ENCODE data around the gene MTUS2. TPM values are rescaled to one million over a fixed set of nuclear protein-coding genes. Genes with fewer than 3 reads are reported as not detected.

The MTUS2 gene
- total RNA-seq, 4 donors from 2014 or later, result 0.20 to 1.6 (median 0.25) TPM; not detected in 1

DNA sequence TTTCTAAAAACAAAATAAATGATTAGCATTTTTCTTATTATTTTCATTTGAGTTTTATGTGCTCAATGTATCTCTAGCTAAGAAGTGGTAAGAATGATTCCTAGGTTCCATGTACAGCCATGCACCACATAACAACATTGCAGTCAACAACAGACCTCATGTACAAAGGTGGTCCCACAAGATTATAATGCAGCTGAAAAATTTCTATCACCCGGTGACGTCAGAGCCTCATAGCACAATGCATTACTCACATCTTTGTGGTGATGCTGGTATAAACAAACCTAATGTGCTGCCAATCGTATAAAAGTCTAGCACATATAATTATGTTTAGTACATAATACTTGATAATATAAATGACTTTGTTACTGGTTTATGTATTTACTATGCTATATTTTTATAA, 654.9 kb downstream of the MTUS2 start:
- Histone ChIP-seq H3K9me3 (no peaks in the 10 kb centered on the region), H3K27ac (no peak overlapping the region), H3K4me1 (no peaks in the 10 kb centered on the region), H3K27me3 (no peaks in the 10 kb centered on the region), H3K36me3 (no peaks in the 10 kb centered on the region), H3K4me3 (no peak overlapping the region)
- ATAC-seq, result no peak
- in situ Hi-C loops (cut with MboI; ENCODE audit: low sequenced_read_pairs in 4 of 4), result no loop called here
- intact Hi-C loops (cut with DNase I; ENCODE audit: low total_unique reads), result loop anchor here (5.0 kb wide), 1 partner anchor 38 kb away; no protein-coding TSS in a partner anchor
- DNase-seq, result no peak
- TF ChIP-seq, protein P1, sequence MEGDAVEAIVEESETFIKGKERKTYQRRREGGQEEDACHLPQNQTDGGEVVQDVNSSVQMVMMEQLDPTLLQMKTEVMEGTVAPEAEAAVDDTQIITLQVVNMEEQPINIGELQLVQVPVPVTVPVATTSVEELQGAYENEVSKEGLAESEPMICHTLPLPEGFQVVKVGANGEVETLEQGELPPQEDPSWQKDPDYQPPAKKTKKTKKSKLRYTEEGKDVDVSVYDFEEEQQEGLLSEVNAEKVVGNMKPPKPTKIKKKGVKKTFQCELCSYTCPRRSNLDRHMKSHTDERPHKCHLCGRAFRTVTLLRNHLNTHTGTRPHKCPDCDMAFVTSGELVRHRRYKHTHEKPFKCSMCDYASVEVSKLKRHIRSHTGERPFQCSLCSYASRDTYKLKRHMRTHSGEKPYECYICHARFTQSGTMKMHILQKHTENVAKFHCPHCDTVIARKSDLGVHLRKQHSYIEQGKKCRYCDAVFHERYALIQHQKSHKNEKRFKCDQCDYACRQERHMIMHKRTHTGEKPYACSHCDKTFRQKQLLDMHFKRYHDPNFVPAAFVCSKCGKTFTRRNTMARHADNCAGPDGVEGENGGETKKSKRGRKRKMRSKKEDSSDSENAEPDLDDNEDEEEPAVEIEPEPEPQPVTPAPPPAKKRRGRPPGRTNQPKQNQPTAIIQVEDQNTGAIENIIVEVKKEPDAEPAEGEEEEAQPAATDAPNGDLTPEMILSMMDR (IDR thresholded peaks at IDR 0.05 in 4 of 5, conservative IDR thresholded peaks at IDR 0.05 in 1 of 5), result no peak

DNA sequence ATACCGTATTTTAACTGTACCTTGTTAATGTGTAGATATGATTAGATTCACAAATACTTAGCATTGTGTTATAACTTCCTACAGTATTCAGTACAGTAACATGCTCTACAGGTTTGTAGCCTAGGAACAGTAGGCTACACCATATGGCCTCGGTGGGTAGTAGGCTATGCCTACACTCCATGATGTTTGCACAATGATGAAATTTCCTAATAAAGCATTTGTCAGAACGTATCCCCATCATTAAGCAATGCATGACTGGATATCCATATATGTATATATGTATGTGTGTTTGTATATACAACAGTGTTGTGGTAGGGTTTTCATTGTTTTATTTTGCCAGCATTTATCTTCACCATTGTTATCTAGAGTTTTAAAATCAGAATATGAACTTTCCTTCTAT, 655.9 kb downstream of the MTUS2 start:
- intact Hi-C loops (cut with DNase I; ENCODE audit: low total_unique reads), result no loop called here
- Histone ChIP-seq H3K4me1 (no peaks in the 10 kb centered on the region), H3K4me3 (no peak overlapping the region), H3K27ac (no peak overlapping the region), H3K9me3 (no peaks in the 10 kb centered on the region), H3K36me3 (no peaks in the 10 kb centered on the region), H3K27me3 (no peaks in the 10 kb centered on the region)
- DNase-seq (no peak), ATAC-seq (no peak)
- in situ Hi-C loops (cut with MboI; ENCODE audit: low sequenced_read_pairs in 4 of 4), result no loop called here
- TF ChIP-seq, protein P1 (IDR thresholded peaks at IDR 0.05 in 4 of 5, conservative IDR thresholded peaks at IDR 0.05 in 1 of 5), result no peak
- no peak for TF ChIP-seq POLR2A (IDR thresholded peaks at IDR 0.05)

DNA sequence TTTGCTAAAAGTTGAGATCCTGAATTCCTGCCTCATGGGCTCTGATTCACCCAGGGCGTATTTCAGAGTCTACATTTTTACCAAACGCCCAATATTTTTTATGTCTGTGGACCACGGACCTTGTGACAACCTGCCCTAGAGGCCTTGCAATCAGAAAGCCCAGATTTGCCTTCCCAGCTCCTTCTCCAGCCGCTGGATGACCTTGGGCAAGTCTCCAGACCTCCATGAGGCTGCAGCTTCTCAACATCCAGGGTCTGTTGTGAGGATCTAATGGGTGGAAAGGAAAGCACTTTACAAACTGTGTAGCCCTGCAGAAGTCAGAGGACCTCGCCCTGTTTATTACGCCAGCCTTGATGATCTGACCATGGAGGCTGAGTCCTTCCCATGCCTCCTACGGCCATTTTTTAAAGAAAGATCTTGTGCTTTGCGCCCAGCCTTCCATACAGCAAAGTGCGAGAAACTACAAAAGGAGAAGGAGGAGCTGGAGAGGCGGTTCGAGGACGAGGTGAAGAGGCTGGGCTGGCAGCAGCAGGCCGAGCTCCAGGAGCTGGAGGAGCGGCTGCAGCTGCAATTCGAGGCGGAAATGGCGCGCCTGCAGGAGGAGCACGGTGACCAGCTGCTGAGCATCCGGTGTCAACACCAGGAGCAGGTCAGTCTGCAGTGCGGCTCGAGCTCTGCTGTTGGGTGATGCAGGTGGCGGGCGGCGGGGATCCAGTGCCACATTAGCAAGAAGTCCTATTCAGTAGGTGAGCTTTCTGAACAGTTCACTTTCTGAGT, 659.8 kb downstream of the MTUS2 start:
- no peaks in the 10 kb centered on the region for H3K9me3 ChIP-seq
- H3K4me3 ChIP-seq, result no peak overlapping the region
- no peak overlapping the region for H3K27ac ChIP-seq
- intact Hi-C loops (cut with DNase I; ENCODE audit: low total_unique reads) (no loop called here), in situ Hi-C loops (cut with MboI; ENCODE audit: low sequenced_read_pairs in 4 of 4) (no loop called here)
- DNase-seq (no peak), ATAC-seq (no peak)
- H3K36me3 ChIP-seq, result no peaks in the 10 kb centered on the region
- H3K27me3 ChIP-seq, result no peaks in the 10 kb centered on the region
- no peaks in the 10 kb centered on the region for H3K4me1 ChIP-seq
- TF ChIP-seq POLR2A (IDR thresholded peaks at IDR 0.05), result no peak

DNA sequence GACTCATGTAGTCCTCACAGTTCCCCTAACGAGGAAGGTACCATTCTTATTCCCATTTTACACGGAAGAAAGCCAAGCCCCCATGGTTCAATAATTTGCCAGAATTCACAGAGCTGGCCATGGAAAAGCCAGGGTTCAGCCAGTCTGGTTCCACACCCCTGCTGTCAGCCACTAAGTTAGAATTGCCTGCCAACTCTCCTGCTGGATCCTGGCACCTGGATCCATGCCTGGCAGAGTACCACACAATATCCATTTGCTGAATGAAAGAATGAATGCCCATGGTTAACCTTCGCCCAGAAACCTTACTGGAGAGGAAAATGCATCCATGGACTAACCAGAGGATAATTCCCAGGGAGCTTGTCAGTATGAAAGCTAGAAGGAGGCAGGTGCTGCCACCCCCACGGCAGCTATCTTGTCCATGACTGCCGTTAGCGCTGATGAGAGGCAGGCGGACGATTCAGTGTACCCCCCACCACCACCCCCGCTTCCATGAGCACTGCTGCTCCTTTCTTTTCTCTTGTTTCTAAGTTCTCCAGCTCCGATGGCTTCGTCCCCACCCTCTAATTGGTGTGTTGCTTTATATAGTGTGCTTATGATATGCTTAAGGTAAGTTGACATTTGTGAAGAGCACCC, 660.9 kb downstream of the MTUS2 start:
- intact Hi-C loops (cut with DNase I; ENCODE audit: low total_unique reads), result no loop called here
- H3K27ac ChIP-seq, result no peak overlapping the region
- TF ChIP-seq, protein P1 (IDR thresholded peaks at IDR 0.05 in 4 of 5, conservative IDR thresholded peaks at IDR 0.05 in 1 of 5), result no peak
- TF ChIP-seq POLR2A (IDR thresholded peaks at IDR 0.05), result no peak
- H3K4me1 ChIP-seq, result no peaks in the 10 kb centered on the region
- H3K4me3 ChIP-seq, result no peak overlapping the region
- H3K27me3 ChIP-seq, result no peaks in the 10 kb centered on the region
- ATAC-seq (no peak), DNase-seq (no peak)
- no peaks in the 10 kb centered on the region for H3K36me3 ChIP-seq
- in situ Hi-C loops (cut with MboI; ENCODE audit: low sequenced_read_pairs in 4 of 4), result no loop called here
- no peaks in the 10 kb centered on the region for H3K9me3 ChIP-seq

DNA sequence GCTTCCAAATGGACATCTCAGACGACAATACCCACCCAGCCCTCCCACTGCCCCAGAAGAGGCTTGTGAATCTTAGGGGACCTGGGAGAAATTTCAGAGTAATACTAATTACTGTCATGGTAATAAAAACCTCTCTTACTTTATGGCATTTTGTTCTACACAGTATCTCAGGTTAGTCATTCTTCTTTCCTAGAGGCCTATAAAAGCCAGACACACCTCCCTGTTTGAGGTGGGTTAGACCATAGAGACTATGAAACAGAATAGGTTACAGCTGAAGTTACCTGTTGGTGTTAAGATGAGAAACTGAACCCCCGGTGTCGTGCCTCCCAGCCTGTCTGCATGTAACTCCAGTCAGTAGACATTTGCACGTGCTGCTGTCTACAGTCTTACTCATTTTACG, 661.5 kb downstream of the MTUS2 start:
- TF ChIP-seq, protein P1 (IDR thresholded peaks at IDR 0.05 in 4 of 5, conservative IDR thresholded peaks at IDR 0.05 in 1 of 5), result no peak
- no peak for TF ChIP-seq POLR2A (IDR thresholded peaks at IDR 0.05)
- no peaks in the 10 kb centered on the region for H3K27me3 ChIP-seq
- H3K4me3 ChIP-seq, result no peak overlapping the region
- no peak overlapping the region for H3K27ac ChIP-seq
- no peak for DNase-seq
- in situ Hi-C loops (cut with MboI; ENCODE audit: low sequenced_read_pairs in 4 of 4) (no loop called here), intact Hi-C loops (cut with DNase I; ENCODE audit: low total_unique reads) (no loop called here)
- H3K36me3 ChIP-seq, result no peaks in the 10 kb centered on the region
- no peaks in the 10 kb centered on the region for H3K4me1 ChIP-seq
- H3K9me3 ChIP-seq, result no peaks in the 10 kb centered on the region
- ATAC-seq, result no peak

Measured in gastrocnemius medialis (tissue), 4 donors.